NCI-H2107 treated with DMSO at 0.1 percent for 48 hours (cell line): ENCODE results near the gene GK2.

Experiments used
- DNase-seq: peaks from one replicate; lab custom pipeline; 2025; ENCODE audit not compliant: unreplicated experiment; lab: John Stamatoyannopoulos, UW

The GK2 gene

GRCh38 chr4:79390890-79391289 is 17.1 kb downstream of the GK2 start:
- no peak for DNase-seq

DNA sequence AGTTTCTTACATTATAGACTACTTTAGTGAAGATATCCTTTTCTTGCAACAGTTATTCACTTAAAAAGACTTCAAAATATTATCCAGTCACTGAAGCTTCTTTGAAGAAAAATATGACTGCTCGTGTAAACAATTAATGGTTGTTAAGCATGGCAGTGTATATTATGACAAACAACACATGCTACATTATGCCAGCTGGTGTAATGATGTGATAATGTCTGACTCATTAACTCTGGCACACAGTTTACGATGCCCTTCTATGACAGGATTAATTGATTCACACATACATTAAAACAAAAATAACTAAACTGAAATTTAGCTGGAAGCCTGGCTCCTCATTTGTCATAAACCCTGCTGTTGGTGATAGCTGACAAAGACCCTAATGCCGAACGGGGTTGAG is 22.4 kb downstream of the GK2 start:
- DNase-seq: no peak

DNA sequence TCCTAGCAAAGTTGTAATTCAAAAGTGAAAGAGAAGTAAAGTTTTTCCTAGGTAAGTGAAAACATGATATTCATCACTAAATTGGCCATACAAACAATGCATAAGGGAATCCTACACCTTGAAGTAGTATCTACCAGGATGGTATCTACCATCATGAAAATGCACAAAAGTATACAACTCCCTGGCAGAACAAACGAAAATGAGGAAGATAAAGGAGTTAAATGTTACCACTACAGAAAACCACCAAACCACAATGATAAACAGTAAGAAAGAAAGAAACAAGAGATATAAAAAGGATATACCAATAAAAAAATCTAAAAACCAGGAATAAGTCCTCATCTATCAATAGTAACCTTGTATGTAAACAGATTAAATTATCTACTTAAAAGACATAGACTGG is 26.9 kb downstream of the GK2 start:
- DNase-seq: no peak

GRCh38 chr4:79370026-79370425 is 38.0 kb downstream of the GK2 start:
- no peak for DNase-seq

DNA sequence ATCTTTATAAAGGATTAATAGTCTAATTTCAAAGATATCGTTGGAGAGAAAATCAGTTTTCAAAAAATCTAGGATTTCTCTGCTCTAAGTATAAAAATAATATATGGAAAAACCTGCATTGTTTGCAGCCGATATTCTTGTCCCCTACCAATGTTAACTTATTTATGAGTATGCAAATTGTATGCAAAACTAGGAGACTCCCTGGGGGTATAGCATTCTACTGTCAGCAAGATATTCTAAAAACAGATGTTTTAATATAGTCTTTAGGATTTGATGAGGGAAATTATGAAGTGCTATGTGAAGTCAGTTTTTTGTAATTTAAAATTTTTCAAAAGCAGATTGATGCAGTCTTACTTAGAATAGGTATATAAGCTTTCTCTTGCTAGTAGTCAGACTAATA is 40.9 kb downstream of the GK2 start:
- no peak for DNase-seq

DNA sequence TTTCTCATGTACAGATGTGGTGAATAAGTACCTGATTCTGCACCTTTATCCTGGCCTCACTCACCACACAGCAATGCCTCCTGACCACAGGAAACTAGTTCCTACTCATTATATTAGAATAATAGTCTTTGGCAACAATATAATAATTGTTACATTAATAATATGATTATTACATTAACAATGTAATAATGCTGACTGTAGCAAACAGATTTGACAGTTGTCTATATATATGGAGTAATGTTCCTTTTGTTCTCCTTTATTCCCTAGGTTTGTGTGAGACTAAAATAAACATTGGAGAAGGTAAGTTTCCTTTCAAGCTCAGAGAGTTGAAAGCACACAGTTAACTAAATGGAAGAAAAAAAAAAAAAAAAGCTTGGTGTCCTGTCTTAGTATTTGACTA is 41.6 kb downstream of the GK2 start:
- no peak for DNase-seq

- no peak for DNase-seq
Observed at GRCh38 chr4:79364061-79364460, 44.0 kb downstream of the GK2 start.

DNA sequence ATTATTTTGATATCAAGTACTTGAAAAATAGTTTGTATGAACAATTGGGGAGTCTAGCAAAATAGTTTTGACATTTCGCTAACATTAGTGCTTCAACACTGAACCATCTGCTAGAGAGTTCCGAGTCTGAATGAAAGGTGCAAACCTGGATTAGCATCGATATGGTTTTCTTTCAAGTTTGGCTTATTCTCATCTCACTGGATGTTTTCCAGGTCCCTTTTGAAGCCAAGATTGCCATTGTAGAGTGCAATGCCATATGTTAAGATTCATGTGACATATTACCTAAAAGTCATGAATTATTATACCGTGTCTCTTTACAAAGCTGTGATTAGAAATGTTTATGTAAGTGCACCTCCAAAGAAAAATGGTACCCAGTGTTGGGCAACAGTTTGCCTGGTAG is 45.4 kb downstream of the GK2 start:
- no peak for DNase-seq

- DNase-seq: no peak
Observed at GRCh38 chr4:79360006-79360405, 48.0 kb downstream of the GK2 start.

DNA sequence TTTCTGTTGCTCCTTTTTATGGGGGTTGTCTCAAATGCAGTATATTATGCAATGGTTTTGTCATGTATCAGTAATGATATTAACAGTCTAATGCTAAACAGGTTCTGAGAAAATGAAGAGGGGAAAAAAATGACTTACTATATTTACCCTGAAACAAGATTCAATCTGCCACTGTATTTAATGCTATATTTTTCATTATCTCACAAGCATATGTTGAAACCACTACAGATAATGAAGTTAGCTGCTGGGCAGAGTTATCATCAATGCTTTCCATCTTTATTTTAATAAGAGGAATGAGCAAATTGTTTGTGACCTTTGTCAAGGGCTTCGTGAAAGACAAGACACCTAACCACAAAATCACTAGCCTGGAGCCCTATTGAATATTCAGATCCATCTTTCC is 49.6 kb downstream of the GK2 start:
- no peak for DNase-seq

- DNase-seq: no peak
Observed at GRCh38 chr4:79357365-79357764, 50.7 kb downstream of the GK2 start.
